Stimulated activated CD8-positive, alpha-beta memory T cell treated with anti-CD3 and anti-CD28 coated beads, Interleukin-4, amount 100 ng/mL, for 24 hours (primary cell): ENCODE results near the gene MED12L.
A peak's percentile ranks its signal among the peaks of the same experiment; 100 is the strongest.
"Not testable (repeated sequence)": the region's sequence is repeated elsewhere in the genome, so short reads cannot be mapped to it uniquely, and the experiment has no call there.

ENCODE experiments used
- DNase-seq: peaks from one replicate; pipeline ENCODE4 v3.0.0-alpha.2; 2020; ENCODE audit warnings: low read depth

MED12L gene, protein sequence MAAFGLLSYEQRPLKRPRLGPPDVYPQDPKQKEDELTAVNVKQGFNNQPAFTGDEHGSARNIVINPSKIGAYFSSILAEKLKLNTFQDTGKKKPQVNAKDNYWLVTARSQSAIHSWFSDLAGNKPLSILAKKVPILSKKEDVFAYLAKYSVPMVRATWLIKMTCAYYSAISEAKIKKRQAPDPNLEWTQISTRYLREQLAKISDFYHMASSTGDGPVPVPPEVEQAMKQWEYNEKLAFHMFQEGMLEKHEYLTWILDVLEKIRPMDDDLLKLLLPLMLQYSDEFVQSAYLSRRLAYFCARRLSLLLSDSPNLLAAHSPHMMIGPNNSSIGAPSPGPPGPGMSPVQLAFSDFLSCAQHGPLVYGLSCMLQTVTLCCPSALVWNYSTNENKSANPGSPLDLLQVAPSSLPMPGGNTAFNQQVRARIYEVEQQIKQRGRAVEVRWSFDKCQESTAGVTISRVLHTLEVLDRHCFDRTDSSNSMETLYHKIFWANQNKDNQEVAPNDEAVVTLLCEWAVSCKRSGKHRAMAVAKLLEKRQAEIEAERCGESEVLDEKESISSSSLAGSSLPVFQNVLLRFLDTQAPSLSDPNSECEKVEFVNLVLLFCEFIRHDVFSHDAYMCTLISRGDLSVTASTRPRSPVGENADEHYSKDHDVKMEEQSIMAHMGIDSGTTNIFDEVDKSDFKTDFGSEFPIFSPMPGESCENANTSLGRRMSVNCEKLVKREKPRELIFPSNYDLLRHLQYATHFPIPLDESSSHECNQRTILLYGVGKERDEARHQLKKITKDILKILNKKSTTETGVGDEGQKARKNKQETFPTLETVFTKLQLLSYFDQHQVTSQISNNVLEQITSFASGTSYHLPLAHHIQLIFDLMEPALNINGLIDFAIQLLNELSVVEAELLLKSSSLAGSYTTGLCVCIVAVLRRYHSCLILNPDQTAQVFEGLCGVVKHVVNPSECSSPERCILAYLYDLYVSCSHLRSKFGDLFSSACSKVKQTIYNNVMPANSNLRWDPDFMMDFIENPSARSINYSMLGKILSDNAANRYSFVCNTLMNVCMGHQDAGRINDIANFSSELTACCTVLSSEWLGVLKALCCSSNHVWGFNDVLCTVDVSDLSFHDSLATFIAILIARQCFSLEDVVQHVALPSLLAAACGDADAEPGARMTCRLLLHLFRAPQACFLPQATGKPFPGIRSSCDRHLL (N-terminal part only)

GRCh38 chr3:151085227-151085888 lies at the start of gene MED12L:
Gene MED12L, plus strand, starts transcription at chr3:151085664. Its CDS starts 1,263 bp downstream, at chr3:151086927.
- peak; percentile 54 for DNase-seq

DNA sequence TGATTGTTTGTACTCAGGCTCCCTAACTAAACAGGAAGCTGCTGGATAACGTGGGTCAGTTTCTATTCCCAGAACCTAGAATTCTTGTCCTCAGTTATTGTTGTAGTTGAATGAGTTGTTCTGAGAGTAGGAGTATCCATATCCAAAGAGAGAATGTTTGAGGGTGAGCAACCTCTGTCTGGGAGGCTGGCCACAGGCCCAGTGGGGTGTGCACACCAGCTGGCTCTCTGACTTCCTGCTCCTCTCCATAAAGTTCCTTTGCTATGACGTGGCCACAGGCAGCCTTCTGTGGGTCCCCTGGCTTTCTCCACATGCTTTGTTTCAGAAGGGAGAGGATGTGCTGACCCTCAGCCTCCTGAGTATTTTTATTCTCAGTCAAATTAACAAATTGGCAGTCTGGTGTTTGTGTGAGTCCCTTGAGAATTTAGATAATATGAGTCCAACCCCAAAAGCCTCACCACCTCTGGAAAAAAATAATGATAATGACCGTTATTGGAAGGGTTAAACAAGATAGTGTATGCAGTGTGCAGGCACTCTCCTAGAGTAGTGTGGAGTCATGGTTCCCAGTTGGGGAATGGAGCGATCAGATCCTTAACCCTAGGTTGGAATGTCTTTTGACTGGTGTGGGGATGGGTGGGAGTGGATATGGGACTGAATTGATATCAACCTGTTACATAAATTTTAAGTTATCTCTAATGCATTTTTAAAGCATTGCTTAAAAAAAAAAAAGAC lies 47.6 kb upstream of the MED12L start:
- DNase-seq, result no peak

GRCh38 chr3:151044706-151045105 lies 40.8 kb upstream of the MED12L start:
- DNase-seq, result no peak

DNA sequence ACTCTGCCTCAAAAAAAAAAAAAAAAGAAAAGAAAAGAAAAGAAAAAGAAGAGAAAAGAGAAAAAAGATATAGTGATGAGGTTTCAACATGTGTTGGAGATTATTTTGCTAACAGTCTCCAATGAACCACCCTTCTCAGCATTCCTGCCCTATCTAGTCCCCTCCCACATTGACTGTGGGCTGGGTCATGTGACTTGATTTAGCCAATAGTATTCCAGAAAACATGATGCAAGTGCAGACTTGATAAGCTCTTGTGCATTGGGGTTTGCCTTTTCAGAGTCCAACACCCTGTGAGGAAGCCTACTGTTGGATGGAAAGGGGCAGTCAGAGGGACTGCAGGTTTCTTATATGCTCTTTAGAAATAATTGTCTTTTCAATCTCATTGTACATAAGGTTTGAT lies 37.8 kb upstream of the MED12L start:
- DNase-seq, result no peak

- DNase-seq, result no peak
These were observed 33.9 kb upstream of the MED12L start for GRCh38 chr3:151051533-151051932.

- DNase-seq, result no peak
These were observed 33.1 kb upstream of the MED12L start for GRCh38 chr3:151052346-151052745.

- DNase-seq, result no peak
These were observed 32.7 kb upstream of the MED12L start for GRCh38 chr3:151052756-151053155.

DNA sequence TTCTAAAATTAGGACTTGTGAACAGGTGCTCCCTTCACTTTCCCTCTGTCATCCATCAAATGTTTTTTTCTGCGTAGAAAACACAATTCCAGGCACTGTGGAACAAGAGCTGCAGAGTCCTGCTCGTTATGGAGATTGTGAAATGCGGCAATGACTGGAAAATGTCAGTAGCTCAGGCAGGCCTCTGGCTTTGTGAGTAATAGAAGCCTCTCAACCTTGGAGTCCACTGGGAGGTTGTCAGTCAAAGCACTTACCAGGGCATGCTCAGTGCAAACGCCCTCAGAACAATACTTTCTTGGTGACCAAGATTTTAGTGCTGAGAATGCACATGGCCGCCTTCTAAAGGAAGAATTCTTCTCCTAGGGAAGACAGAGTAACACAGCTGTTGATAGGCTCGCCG lies 26.7 kb upstream of the MED12L start:
- DNase-seq, result no peak

GRCh38 chr3:151062611-151063010 lies 22.9 kb upstream of the MED12L start:
- no peak for DNase-seq

- no peak for DNase-seq
These were observed 18.3 kb upstream of the MED12L start for GRCh38 chr3:151067158-151067557.

- DNase-seq, result not testable (repeated sequence)
These were observed 12.6 kb upstream of the MED12L start for GRCh38 chr3:151072842-151073241.

DNA sequence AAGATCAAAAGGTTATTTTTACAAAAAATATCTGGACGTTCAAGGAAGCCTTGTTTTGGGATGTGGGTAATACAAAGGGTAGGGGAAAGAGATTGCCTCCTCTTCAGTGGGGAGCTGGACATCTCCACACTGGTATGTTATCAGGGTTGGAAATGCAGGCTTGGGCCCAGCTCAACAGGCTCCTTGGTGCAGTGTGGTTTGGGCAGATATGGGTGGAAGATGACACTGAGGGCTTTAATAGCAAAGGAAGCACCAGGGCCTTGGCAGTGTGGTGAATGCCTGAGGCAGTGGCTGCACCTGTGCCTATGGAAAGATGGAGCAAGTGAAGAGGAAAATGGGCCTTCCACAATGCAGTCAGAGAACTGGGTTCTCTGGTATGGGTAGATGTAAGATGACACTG lies 11.2 kb upstream of the MED12L start:
- no peak for DNase-seq

- no peak for DNase-seq
These were observed 9.4 kb upstream of the MED12L start for GRCh38 chr3:151075869-151076562.

- DNase-seq, result no peak
These were observed 8.8 kb upstream of the MED12L start for GRCh38 chr3:151076626-151077025.

DNA sequence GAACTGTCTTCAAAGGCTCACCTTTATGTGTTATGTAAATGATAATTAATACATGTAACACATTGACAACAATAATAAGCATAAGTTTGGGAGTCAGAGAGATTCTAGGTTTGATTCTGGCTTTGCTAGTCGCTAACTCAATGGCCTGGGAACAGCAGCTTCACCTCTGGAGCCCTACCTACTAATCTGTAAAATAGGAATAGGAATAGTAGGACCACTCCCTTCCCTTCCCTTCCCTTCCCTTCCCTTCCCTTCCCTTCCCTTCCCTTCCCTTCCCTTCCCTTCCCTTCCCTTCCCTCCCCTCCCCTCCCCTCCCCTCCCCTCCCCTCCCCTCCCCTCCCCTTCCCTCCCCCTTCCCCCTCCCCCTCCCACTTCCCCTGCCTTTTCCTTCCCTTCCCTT lies 4.4 kb upstream of the MED12L start:
- DNase-seq, result not testable (repeated sequence)

GRCh38 chr3:151082880-151083838 lies 2.3 kb upstream of the MED12L start:
- DNase-seq, result no peak

DNA sequence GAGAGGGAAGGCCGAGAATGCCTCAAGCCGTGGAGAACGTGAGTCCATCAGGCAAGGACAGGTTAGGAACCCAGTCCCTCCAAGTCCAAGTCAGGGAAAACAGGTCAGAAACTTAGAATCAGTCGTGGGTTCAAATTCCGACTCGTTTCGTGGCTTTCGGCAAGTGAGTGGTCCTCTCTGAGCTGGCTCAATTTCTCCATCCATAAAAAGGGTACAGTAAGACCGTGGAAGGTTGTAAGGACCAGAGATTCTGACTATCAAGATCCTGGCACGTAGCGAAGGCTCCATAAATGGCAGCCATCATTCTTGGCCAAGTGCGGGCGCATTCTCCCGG lies 604 bp upstream of the MED12L start:
- DNase-seq, result no peak

- DNase-seq, result no peak
These were observed 522 bp downstream of the MED12L start for GRCh38 chr3:151085889-151086483.
